Hepatocyte (in vitro differentiated cells): ENCODE results near the gene EEPD1. TPM values are rescaled to one million over a fixed set of nuclear protein-coding genes. Genes with fewer than 3 reads are reported as not detected.
"Not testable (repeated sequence)": the region's sequence is repeated elsewhere in the genome, so short reads cannot be mapped to it uniquely, and the experiment has no call there.

Experiments
- DNase-seq: peaks from one replicate; pipeline ENCODE4 v3.0.0-alpha.2; 2016; ENCODE audit warnings: low spot score
- H2AFZ ChIP-seq: fragments of 200-600 bp; sonication (generic); 2 replicates; pipeline ENCODE4 v1.6.0; 2016; ENCODE audit warnings: antibody characterized with exemption, mild to moderate bottlenecking
- H3K27ac ChIP-seq: fragments of 200-600 bp; sonication (generic); 2 replicates; pipeline ENCODE4 v1.5.1; 2016; ENCODE audit warnings: mild to moderate bottlenecking
- H3K27me3 ChIP-seq: fragments of 200-600 bp; sonication (generic); 2 replicates; pipeline ENCODE4 v1.6.1; 2016
- H3K36me3 ChIP-seq: fragments of 200-600 bp; sonication (generic); replicated peaks from 2 replicates; pipeline ENCODE4 v1.5.1; 2016; ENCODE audit warnings: low read depth; ENCODE audit not compliant: insufficient read depth
- H3K4me1 ChIP-seq: fragments of 200-600 bp; sonication (generic); 2 replicates; pipeline ENCODE4 v1.5.1; 2016; ENCODE audit warnings: mild to moderate bottlenecking, moderate library complexity; ENCODE audit not compliant: insufficient read depth
- H3K4me2 ChIP-seq: fragments of 200-600 bp; sonication (generic); 2 replicates; pipeline ENCODE4 v1.6.0; 2016
- H3K4me3 ChIP-seq: fragments of 200-600 bp; sonication (generic); 2 replicates; pipeline ENCODE4 v1.5.1; 2016; ENCODE audit warnings: mild to moderate bottlenecking
- H3K79me2 ChIP-seq: fragments of 200-600 bp; sonication (generic); 2 replicates; pipeline ENCODE4 v1.6.0; 2017; ENCODE audit warnings: mild to moderate bottlenecking
- H3K9me2 ChIP-seq: fragments of 200-600 bp; sonication (generic); replicated peaks from 2 replicates; pipeline ENCODE4 v1.6.0; 2017; ENCODE audit warnings: mild to moderate bottlenecking; ENCODE audit not compliant: insufficient read depth
- H3K9me3 ChIP-seq: fragments of 200-600 bp; sonication (generic); 2 replicates; pipeline ENCODE4 v1.5.1; 2016; ENCODE audit warnings: low read depth, mild to moderate bottlenecking
- H4K20me1 ChIP-seq: fragments of 200-600 bp; sonication (generic); 2 replicates; pipeline ENCODE4 v1.6.0; 2016; ENCODE audit warnings: mild to moderate bottlenecking; ENCODE audit not compliant: insufficient read depth, poor library complexity, severe bottlenecking
- CTCF ChIP-seq: fragments of 200-600 bp; sonication (generic); IDR thresholded peaks from 2 replicates; pipeline ENCODE4 v1.5.1; 2016; ENCODE audit warnings: antibody characterized with exemption, mild to moderate bottlenecking; ENCODE audit not compliant: poor library complexity
- EZH2 ChIP-seq: fragments of 200-600 bp; sonication (generic); IDR thresholded peaks from 2 replicates; pipeline ENCODE4 v1.6.1; 2016; ENCODE audit warnings: antibody characterized with exemption, mild to moderate bottlenecking, borderline replicate concordance
- EZH2phosphoT487 ChIP-seq: fragments of 200-600 bp; sonication (generic); IDR thresholded peaks from one replicate; pipeline ENCODE4 v1.6.1; 2018; ENCODE audit warnings: antibody characterized with exemption, mild to moderate bottlenecking, low read depth, moderate library complexity; ENCODE audit not compliant: unreplicated experiment, severe bottlenecking
- WGBS: methylation state at CpG from one replicate; pipeline ENCODE4 v1.1.6; 2016; ENCODE audit warnings: low lambda C conversion rate; ENCODE audit errors: missing lambda C conversion rate; 5-methylcytosine and 5-hydroxymethylcytosine counted together
- polyA plus RNA-seq: library from polyadenylated mRNA; unstranded; fragments of >200 nt; fragmentation: Nextera tagmentation; extraction: Ambion mirVana; gene quantifications from 2 replicates; pipeline ENCODE4 v1.2.1, GENCODE V29; 2016
- total RNA-seq: library from RNA; depleted of rRNA; stranded (reverse); fragments of >200 nt; gene quantifications from 2 replicates; pipeline ENCODE4 v1.2.3, GENCODE V29; 2014

EEPD1 gene
- total and polyA plus RNA-seq, 2 experiments from 2014 or later = 7.7 to 14.2 TPM

GRCh38 chr7:36253699-36254098 lies 100.6 kb downstream of the EEPD1 start:
- TF ChIP-seq CTCF = no peak
- TF ChIP-seq EZH2phosphoT487 = no peak
- no peak for TF ChIP-seq EZH2
- H3K4me1 ChIP-seq = peaks cover 5% of the 10 kb centered on the region
- H3K4me2 ChIP-seq = no peak overlapping the region
- 95% methylated on average over 1 of the region's 1 CpG for WGBS
- peaks cover 4% of the 10 kb centered on the region for H3K79me2 ChIP-seq
- H4K20me1 ChIP-seq = no peaks in the 10 kb centered on the region
- H3K36me3 ChIP-seq = no peaks in the 10 kb centered on the region
- no peak overlapping the region for H3K27ac ChIP-seq
- no peaks in the 10 kb centered on the region for H3K27me3 ChIP-seq
- H3K9me3 ChIP-seq = no peaks in the 10 kb centered on the region
- H3K4me3 ChIP-seq = no peak overlapping the region
- no peaks in the 10 kb centered on the region for H3K9me2 ChIP-seq
- H2AFZ ChIP-seq = no peak overlapping the region
- no peak for DNase-seq

DNA sequence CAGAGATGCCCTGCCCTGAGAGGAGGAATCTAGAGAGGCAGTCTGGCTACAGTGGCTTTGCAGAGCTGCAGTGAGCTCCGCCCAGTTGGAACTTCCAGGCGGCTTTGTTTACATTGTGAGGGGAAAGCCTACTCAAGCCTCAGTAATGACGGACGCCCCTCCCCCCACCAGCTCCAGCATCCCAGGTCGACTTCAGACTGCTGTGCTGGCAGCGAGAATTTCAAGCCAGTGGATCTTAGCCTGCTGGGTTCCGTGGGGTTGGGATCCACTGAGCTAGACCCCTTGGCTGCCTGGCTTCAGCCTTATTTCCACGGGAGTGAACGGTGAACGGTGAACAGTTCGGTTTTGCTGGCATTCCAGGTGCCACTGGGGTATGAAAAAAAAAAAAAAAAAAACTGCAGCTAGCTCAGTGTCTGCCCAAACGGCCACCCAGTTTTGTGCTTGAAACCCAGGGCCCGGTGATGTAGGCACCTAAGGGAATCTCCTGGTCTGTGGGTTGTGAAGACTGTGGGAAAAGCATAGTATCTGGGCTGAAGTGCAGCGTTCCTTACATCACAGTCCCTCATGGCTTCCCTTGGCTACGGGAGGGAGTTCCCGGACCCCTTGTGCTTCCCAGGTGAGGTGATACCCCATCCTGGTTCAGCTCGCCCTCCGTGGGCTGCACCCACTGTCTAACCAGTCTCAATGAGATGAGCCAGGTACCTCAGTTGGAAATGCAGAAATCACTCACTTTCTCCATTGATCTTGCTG lies 105.6 kb downstream of the EEPD1 start:
- Histone ChIP-seq H3K4me1 (peaks cover 12% of the 10 kb centered on the region), H3K4me2 (peak overlapping the region; percentile 71), H3K27ac (peak overlapping the region; percentile 81), H3K79me2 (peaks cover 15% of the 10 kb centered on the region), H2AFZ (peak overlapping the region; percentile 33)
- H3K27me3 ChIP-seq, H3K36me3 ChIP-seq, H3K9me2 ChIP-seq, H3K9me3 ChIP-seq, H3K4me3 ChIP-seq, H4K20me1 ChIP-seq: not testable (repeated sequence)
- WGBS = 34% methylated on average over 18 of the region's 18 CpGs
- DNase-seq = peak; percentile 95

DNA sequence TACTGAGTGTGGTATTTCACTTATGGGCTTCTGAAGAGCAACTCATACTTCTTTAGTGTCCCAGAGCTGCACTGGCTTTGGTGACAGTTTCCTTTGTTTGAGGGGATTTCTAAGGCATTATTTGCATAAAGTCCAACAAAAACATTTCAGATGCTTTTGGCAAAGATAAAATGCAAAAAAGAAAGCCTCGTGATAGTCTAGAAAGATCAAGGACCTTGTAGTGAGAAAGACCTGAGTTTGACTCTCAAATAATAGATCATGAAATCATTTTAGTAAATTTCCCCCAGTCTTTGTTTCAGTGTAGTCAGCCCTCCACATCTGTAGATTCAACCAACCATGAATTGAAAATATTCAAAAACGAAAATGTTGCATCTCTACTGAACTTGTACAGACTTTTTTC lies 107.4 kb downstream of the EEPD1 start:
- H3K27ac ChIP-seq = peak overlapping the region; percentile 17
- no peak overlapping the region for H3K4me2 ChIP-seq
- DNase-seq = no peak
- no peaks in the 10 kb centered on the region for H3K9me3 ChIP-seq
- peaks cover 24% of the 10 kb centered on the region for H3K4me1 ChIP-seq
- no peak overlapping the region for H3K4me3 ChIP-seq
- WGBS = 87% methylated on average over 2 of the region's 2 CpGs
- no peaks in the 10 kb centered on the region for H3K36me3 ChIP-seq
- no peaks in the 10 kb centered on the region for H3K27me3 ChIP-seq
- H2AFZ ChIP-seq = no peak overlapping the region
- peaks cover 15% of the 10 kb centered on the region for H3K79me2 ChIP-seq
- no peaks in the 10 kb centered on the region for H3K9me2 ChIP-seq
- TF ChIP-seq CTCF (no peak), EZH2phosphoT487 (no peak), EZH2 (no peak)
- no peaks in the 10 kb centered on the region for H4K20me1 ChIP-seq

DNA sequence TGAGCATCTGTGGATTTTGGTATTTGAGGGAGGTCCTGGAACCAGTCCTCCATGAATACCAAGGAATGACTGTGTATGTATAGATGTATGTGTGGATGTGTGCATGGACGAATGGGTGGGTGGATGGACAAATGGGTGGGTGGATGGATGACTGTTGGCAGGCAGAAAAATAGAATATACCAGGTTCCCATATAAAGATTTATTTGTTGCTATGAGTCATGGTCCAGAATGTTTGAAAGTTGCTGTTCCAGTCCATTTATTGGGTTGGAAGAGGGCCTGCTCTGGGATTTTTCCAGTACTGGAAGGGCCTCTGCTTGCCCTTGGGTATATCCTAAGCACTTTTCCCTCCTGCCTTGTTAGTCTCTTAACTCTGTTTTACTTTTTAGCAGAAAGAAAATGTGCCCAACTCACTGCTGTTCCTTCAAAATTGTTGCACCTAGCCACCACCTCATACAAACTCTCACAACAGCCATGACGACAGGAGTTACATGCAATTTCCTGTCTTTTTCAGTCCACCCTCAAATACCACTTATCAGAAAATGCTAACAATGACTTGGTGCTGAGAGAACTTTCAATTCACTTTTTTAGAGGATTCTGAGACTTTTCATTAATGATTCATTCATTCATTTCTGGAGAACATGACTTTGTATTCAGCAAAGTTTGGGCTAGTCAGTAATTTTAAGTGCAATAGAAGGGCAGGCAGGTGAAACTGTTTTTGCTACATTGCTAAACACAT lies 108.1 kb downstream of the EEPD1 start:
- Histone ChIP-seq H3K9me3 (no peaks in the 10 kb centered on the region), H3K27me3 (no peaks in the 10 kb centered on the region), H3K36me3 (no peaks in the 10 kb centered on the region), H3K27ac (peak overlapping the region; percentile 17), H3K4me1 (peaks cover 30% of the 10 kb centered on the region), H3K4me2 (no peak overlapping the region), H3K4me3 (no peak overlapping the region), H2AFZ (no peak overlapping the region), H3K9me2 (no peaks in the 10 kb centered on the region), H3K79me2 (peaks cover 15% of the 10 kb centered on the region), H4K20me1 (no peaks in the 10 kb centered on the region)
- no peak for DNase-seq
- WGBS = 62% methylated on average over 2 of the region's 2 CpGs
- no peak for TF ChIP-seq EZH2phosphoT487
- no peak for TF ChIP-seq CTCF
- no peak for TF ChIP-seq EZH2
